Stimulated activated CD4-positive, alpha-beta T cell treated with anti-CD3 and anti-CD28 coated beads, Interleukin-4, amount 100 ng/mL, for 48 hours (primary cell): ENCODE measurements around the gene ZNF217.
"Not testable (repeated sequence)": the region's sequence is repeated elsewhere in the genome, so short reads cannot be mapped to it uniquely, and the experiment has no call there.

Experiments
- DNase-seq, 2 donors: peaks; one replicate each; pipeline ENCODE4 v3.0.0-alpha.2; 2020; ENCODE audit warnings: low read depth in 2 of 2

The ZNF217 gene

DNA sequence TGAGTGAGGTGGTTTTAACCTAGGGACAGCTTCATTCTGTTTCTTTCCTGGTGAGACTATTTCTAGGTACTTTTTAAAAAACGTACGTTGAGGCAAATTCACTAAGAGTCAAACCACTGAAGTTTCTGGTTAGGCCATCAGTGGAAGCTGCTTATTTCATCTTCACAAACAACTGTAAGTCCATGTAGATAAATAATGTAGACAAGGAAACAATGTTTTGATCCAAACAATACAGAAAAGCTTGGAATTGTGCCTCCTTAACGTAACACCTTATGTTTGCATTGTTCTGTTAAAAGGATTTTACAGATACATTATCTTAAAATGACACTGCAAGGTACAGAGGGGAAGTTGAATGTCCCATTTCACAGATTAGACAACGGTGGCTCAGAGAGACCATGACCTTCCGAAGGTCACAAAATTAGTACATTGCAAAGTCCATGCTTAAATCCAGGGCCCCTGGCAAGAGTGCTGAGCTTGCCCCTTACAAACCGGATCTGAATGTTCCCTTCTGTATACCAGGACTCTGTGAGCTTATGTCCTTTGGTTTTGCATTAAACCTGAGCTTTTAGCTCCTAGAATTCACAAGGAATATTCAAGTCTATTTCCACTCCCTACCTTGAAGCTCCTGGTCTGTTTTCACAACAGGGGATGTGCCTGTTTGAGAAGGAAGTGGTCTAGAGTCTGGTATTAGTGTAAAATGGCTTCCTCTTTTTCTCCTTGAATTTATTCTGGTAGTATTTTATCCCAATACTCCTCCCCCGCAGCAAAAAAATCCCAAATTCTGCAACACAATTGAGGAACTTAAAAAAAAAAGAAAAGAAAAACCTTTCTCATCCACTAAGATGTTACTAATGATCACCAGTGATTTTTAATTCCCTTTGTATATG lies 28.9 kb upstream of the ZNF217 start:
- DNase-seq = no peak

DNA sequence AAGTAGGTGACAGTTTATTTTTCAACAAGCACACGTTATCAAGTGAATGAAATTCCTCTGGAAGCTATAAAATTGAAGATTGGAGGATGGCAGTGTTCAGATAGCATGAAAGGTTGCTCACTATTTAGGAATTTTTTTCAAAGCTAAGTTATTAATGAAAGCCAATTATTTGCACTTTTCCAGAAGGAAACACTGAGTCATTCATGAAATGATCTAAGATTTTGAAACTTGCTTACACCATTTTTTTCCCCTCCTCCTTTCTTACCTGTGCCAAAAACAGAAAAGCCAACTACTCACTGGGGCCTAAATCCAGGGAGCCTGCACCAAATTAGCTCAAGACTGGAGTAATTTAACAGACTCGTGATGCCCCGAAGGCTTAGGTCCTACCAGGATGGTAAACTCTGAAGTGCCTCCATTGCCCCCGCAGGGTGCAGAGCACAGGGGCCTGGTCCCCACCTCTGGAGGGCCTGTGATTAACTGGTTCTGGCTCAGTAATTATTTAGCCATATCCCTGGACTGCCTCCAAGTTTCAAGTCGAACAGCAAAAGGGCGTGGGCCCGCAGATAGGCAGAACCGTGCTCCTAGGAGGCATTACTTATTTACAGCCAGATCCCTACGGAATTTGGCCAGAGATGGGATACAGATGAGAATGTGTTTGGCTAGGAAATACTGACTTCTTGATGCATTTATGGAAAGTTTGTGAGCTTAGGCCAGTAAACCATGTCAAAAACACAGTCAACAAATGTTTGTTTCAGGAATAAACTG lies 28.0 kb upstream of the ZNF217 start:
- no peak for DNase-seq

DNA sequence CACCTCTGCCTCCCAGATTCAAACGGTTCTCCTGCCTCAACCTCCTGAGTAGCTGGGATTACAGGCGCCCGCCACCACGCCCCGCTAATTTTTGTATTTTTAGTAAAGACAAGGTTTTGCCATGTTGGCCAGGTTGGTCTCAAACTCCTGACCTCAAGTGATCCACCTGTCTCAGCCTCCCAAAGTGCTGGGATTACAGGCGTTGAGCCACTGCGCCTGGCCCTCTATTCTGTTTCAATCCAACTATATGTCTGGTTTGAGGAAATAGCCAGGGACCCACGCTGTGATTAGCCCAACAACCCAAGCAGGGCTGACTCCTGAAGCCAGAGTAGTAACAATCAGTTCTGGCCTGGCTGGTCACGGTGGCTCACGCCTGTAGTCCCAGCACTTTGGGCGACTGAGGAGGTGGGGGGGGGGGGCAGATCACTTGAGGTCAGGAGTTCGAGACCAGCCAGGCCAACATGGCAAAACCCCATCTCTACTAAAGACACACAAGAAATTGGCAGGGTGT lies 24.9 kb upstream of the ZNF217 start:
- not testable (repeated sequence) for DNase-seq

DNA sequence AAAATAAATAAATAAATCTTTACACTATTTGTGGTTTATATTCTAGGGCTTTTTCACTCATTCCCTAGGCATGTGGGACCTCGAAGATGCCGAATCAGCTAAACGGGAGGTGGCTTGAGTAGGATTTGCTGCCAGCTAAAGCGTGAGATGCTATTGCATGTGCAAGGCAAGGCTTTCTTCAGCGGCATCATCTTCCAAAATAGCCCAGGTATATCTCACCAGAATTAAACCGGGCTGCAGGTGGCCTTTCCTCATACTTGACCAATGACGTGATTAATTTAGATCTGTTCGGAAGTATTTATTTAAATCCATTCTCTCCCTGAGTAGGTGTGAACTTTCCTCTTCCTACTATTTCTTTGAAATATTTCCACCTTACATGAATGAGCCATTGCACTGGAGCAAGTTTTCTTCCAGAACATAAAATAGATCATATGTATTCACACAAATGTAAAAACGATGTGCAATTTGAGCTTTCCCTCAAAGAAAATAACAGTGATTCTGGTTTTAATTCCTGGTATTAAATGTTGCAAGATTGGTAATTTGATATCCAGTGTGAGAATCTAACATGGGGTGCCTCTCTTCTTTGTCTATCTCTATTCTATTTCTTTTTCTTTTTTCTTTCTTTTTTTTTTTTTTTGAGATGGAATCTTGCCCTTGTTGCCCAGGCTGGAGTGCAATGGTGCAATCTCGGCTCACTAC lies 24.3 kb upstream of the ZNF217 start:
- DNase-seq = no peak

DNA sequence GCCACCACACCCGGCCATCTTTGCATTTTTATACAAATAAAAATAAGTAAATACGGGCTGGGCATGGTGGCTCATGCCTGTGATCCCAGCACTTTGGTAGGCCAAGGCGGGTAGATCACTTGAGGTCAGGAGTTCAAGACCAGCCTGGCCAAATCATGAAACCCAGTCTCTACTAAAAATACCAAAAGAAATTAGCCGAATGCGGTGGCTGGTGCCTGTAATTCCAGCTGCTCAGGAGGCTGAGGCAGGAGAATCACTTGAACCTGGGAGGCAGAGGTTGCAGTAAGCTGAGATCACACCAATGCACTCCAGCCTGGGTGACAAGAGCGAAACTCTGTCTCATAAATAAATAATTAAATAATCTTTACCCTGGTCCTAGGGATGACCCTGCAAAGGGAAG lies 22.9 kb upstream of the ZNF217 start:
- not testable (repeated sequence) for DNase-seq

DNA sequence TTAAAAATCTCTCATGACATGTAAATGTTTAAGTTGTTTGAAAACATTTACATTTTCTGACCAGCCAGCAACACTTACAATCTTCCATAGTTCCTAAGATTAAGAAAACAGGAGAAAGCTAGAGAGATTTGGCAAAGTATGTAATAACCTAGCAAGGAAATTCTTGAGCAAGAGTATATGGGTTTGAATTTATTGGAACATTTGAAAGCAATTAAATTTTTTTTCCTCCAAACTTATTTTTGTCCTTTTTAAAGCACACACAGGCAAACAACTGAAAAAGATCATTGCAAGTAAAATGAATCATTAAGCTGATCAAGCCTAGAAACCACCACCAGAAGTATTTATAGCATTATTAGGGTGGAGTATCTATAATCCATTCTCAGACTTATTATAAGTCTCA lies 20.1 kb upstream of the ZNF217 start:
- no peak for DNase-seq

DNA sequence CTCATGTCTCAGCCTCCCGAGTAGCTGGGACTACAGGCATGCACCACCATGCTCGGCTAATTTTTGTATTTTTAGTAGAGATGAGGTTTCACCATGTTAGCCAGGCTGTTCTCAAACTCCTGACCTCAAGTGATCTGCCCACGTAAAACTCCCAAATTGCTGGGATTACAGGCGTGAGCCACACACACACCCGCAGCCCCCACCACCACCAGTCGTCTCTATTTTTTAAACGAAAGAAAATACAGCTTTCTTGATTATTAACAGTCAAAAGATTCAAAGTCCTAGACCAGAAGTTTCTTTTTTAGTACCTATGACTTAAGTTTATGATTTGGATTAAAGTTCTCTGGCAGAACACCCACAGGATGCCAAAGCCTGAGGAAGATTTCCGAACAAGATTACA lies 18.6 kb upstream of the ZNF217 start:
- not testable (repeated sequence) for DNase-seq

DNA sequence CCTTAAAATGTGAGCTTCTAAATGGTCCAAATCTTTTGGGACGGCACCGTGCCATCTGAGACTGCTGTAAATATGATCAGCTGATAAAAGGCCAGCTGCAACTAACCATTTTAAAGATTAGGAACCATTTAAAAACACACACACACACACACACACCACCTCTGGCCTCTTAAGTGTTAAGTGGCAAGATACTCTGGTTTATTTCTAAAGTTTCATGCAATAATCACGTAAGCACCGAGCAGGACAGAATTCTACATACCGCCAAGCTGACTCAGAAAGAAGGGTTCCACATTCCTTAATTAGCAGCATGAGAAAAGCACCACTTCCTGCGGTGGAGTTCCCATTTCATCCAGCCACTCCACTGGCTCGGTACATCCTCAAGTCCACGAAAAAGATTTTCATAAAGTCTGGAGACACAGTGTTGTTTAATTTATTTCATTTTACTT lies 17.8 kb upstream of the ZNF217 start:
- no peak for DNase-seq

DNA sequence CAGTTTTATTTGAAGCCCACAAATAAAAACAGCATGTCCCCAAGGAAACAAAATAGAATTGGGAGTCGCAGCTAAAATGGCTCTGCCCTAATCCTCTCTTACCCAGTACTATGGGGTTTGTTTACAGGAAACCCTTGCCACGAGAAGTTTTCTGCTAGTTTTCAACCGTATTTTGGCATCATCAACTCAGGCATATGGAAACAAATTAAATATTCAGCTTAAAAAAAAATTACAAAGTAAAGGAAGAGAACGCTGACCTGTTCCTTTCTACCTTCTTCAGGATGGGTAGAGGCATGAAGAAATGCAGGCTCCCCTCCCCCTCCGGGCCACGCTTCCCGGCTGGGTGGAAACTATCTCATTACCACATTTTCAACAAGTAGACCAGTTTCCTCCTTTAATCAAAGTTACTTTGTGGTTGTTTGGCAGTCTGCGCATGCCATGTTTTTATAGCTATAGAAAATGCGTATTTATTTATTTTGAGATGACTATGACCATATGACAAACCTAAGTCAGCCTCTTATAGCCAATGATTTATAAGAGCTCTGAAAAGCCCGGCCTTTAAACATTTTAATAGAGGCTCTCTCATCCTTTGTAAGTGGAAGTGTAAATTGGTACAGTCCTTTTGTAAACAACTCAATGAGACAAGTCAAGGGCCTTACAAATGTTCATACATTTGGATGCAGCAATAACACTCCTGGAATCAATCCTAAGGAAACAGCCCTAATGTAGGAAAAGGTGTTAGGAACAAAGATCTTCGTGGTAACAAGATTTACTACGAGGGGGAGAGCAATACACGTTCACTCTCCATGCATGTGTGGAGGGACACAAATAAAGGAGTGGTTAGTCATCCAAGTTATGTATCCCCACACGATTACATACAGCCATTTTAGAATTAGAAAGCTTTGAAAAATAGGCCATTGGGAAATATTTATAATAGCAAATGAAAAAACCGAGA lies 16.1 kb upstream of the ZNF217 start:
- DNase-seq = peak; percentile 66 to 73

DNA sequence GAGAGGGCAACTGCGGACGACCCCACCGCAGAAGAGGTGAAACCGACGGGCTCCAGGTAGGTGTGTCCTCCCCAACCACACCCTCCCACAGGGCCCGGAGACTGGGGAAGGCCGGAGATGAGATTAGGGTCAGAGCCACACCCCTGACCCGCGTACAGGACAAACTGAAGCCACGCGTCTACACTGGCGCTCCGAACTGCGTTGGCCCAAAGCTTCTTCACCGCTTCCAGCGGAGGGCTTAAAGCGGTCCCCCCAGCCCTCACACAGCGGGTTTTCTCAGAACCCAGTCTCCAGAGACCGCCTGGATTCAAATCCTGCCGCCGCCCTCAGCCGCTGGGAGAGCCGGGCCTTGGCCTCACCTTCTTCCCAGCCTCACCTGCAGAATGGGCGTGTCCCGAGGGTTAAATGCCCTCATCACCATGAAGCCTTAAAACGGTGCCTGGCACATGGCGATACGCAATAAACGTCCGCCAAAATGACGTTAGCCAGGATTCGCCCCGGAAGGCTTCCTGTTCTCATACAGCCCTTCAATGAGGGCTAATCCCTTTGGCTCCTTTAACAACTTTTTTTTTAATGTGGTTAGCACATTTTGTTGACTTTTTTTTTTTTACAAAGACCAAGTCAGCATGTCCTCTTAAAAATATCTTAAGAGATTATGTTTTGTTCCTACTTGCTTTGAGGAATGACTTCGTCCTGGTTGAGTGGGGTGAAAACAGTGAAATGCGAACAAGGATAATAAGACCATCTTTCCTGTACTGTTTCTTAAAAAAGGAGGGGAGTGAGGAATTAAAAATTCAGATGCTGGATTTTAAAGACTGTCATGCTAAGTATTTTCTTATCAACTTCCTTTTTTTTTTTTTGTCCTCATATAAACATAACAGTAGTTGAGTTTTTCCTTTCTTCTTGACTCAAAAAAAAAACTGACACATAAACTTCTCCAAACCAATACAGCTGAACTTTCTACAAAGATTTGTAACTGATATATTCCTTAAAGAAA lies 15.1 kb upstream of the ZNF217 start:
- no peak for DNase-seq

DNA sequence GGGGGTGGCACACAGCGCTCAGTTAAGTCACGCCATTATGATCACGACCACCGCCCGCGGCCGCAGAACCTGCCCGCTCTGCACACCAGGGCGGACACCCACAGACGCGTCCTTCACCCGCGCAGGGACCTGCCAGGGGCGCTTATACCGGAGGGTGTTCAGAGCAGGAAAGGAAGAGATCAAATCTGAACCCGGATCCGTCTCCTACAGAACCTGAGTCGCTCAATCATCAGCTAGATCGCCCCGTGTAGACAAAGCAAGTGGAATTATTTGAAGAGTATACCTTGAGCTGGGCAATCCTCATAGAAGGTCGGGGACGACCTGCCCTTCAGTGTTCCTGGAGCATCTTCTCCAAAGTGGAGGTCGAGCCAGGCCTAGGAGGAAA lies 14.4 kb upstream of the ZNF217 start:
- DNase-seq = no peak

DNA sequence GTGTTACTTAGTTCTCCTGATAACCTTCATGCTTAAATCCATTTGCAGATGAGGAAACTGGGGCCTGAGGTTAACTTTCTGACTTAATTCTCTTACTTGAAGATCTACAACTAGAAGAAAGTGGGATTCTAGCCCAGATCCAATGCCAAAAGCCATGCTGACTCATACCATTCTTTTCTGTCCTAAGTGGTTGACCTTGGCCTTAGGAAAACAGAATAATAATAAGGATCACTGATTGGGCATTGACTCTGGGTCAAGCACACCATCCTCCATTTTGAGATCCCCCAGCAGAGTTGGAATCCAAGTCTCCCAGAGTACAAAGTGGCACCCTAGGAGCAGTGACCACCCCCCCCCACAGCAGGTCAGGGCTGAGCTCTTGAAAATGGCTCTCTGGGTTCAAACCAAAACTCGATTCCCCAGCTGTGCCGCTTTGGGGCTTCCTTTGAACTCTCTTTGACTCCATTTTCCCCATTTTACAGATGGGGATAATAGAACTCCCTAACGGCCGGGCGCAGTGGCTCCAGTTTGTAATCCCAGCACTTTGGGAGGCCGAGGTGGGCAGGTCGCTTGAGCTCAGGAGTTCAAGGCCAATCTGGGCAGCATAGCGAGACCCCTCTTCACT lies 12.8 kb upstream of the ZNF217 start:
- no peak for DNase-seq

DNA sequence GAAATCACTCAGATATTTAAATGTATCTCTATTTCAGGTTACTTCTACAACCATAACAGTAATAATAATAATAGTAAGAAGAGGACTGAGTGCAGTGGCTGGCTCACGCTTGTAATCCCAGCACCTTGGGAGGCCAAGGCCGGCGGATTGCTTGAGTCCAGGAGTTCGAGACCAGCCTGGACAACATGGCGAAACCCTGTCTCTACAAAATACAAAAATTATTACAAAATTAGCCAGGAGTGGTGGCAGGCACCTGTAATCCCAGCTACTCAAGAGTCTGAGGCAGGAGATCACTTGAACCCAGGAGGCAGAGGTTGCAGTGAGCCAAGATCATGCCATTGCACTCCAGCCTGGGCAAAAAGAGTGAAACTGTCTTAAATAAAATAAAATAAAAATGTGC lies 11.8 kb upstream of the ZNF217 start:
- not testable (repeated sequence) for DNase-seq

DNA sequence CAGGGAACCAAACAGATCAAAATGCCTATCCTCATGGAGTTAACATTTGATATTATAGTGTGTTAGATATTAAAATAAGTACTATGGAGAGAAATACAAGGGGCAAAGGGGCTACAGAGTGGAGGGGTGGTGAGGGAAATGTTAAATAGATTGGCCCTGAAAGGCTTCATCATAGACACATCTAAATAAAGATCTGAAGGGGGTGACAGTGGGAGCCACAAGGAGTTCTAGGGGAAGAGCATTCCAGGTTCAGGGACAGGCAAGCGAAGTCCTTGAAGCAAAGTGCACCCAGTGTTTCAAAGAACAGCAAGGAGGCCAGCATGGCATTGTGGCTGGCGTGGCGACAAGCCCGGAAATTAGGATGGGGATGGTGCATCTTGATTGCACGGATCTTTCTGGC lies 11.2 kb upstream of the ZNF217 start:
- DNase-seq = not testable (repeated sequence)

DNA sequence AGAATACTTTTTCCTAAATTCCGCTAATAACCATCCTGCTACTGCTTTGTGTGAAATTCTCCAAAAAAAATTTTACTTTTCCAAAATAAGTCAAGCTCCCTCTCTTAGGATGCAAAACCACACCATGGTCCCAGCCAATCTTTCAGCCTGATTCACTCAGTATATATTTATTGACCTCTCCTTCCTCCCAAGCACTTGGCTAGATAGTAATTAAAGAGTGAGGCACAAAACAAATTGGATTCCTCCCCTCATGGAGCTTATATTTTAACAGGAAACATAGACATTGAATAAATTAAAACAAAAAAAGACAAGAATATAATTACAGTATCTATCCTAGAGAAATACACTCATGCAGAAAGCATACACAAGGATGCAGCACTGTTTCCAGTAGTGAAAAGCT lies 9.0 kb upstream of the ZNF217 start:
- no peak for DNase-seq

DNA sequence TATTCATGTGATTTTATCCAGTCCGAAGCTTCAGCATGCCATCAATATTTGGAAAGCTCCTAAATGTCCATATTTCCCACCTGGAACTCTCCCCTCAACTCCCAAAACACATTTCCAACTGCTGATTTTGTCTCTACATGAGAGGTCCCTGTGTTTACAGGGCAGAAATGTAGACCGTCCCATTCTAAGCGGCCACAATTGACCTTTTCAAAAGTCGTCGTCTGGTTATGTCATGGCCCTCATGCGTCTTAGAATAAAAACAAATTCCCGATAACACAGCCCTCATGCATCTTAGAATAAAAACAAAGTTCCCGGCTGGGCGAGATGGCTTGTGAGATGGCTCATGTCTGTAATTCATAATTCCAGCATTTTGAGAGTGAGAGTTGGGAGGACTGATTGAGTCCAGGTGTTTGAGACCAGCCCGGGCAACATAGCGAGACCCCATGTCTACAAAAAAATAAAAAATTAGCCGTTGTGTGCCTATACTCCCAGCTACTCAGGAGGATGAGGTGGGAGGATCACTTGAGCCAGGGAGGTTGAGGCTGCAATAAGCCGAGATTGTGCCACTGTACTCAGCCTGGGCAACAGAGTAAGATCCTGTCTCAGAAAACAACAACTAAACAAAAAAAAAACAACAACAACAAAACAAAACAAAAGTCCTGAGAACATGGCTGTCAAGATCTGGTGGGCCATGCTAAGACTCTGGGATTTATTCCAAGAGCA lies 6.4 kb upstream of the ZNF217 start:
- DNase-seq = no peak

DNA sequence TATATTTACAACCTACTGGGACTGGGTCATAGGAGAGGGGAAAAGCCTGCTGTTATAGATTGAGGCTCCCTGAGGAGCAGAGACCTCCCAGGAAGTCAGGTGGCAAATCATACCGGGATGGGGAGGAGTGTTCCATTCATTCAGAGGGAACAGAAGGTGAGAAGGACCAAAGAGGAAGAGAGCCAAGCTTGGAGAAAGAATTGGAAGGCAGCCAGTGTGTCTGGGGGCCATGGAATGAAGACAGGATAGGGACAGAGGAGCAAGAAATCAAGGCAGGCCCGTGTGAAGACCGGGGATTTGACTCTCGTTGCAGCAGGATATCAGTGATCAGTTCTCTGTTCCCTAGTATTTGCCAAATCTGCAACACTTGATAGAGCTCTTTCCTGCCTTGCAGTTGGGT lies 5.7 kb upstream of the ZNF217 start:
- no peak for DNase-seq

DNA sequence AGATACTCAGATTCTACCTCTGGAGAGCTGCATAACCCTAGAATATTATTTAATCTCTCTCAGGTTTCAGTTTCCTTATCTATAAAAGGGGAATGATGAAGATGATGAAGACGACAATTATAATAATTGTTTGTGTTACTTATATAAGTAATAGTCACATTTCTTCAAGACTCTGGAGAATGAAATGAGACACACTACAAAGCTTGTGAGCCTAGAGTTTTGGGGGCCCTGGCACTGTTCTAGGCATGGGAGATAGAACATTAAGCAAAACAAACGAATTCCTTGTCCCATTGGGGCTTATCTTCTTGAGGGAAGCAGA lies 5.4 kb upstream of the ZNF217 start:
- DNase-seq = no peak
